GM12878 (cell line): ENCODE data around the gene PPP1R14B.

Experiments
- FOXK2 ChIP-seq: fragments of 450-650 bp; IDR thresholded peaks from 2 replicates; pipeline ENCODE4 v1.6.1; 2017; ENCODE audit warnings: mild to moderate bottlenecking, moderate library complexity
- IKZF1 ChIP-seq: fragments of 450-650 bp; conservative IDR thresholded peaks from 2 replicates; pipeline ENCODE4 v1.6.1; 2017; ENCODE audit warnings: antibody characterized with exemption, mild to moderate bottlenecking
- POLR2AphosphoS5 ChIP-seq: IDR thresholded peaks from 2 replicates; pipeline ENCODE4 v1.6.1; 2011; ENCODE audit warnings: mild to moderate bottlenecking, low read length, inconsistent platforms
- TF ChIP-seq, protein P1 (sequence below), 3 experiments: IDR thresholded peaks in 2 of 3; conservative IDR thresholded peaks in 1 of 3; 2 replicates each; pipeline ENCODE4 v1.5.1; 2011; ENCODE audit warnings: low read depth in 3 of 3, low read length in 3 of 3, mild to moderate bottlenecking in 3 of 3, control low read depth in 2 of 3, moderate library complexity in 2 of 3, inconsistent platforms in 1 of 3, mixed read lengths in 1 of 3; ENCODE audit not compliant: control insufficient read depth in 2 of 3, insufficient read depth in 1 of 3; ENCODE audit errors: extremely low read depth in 1 of 3

DNA sequence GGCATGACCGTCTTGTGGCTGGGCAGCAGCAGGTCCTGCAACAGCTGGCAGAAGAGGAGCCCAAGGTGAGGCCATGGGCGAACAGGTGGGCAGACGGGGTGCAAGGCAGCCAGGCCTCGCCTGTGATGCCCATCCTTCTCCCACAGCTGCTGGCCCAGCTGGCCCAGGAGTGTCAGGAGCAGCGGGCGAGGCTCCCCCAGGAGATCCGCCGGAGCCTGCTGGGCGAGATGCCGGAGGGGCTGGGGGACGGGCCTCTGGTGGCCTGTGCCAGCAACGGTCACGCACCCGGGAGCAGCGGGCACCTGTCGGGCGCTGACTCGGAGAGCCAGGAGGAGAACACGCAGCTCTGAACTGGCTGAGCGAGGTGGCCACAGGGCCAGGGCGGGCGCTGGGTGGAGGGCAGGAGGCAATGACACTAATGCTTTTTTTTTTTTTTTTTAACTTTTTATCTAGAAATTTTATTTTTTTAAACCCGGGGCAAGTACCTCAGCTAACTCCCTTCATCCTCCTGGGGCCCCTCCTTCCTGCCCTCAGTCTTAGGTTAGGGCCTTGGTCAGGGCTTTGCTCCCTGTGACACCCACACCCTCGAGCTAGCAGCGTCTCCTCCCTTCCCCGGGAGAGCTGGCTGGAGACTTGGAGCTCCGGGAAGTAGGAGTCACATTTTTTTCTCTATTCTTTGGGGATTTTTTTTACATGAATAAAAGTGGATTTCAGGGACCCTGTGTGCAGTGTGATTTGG is 20.6 kb upstream of the PPP1R14B start:
- TF ChIP-seq IKZF1 (no peak), FOXK2 (no peak), POLR2AphosphoS5 (no peak)
- TF ChIP-seq, protein P1, sequence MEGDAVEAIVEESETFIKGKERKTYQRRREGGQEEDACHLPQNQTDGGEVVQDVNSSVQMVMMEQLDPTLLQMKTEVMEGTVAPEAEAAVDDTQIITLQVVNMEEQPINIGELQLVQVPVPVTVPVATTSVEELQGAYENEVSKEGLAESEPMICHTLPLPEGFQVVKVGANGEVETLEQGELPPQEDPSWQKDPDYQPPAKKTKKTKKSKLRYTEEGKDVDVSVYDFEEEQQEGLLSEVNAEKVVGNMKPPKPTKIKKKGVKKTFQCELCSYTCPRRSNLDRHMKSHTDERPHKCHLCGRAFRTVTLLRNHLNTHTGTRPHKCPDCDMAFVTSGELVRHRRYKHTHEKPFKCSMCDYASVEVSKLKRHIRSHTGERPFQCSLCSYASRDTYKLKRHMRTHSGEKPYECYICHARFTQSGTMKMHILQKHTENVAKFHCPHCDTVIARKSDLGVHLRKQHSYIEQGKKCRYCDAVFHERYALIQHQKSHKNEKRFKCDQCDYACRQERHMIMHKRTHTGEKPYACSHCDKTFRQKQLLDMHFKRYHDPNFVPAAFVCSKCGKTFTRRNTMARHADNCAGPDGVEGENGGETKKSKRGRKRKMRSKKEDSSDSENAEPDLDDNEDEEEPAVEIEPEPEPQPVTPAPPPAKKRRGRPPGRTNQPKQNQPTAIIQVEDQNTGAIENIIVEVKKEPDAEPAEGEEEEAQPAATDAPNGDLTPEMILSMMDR (IDR thresholded peaks at IDR 0.05 in 2 of 3, conservative IDR thresholded peaks at IDR 0.05 in 1 of 3; ENCODE audit: control insufficient read depth in 2 of 3, extremely low read depth in 1 of 3, insufficient read depth in 1 of 3, low read depth in 3 of 3, low read length in 3 of 3): no peak
